Mucosa of gallbladder (tissue), 1 donor: ENCODE results near the gene RAI2. TPM values are rescaled to one million over a fixed set of nuclear protein-coding genes. Genes with fewer than 3 reads are reported as not detected.
A peak's percentile ranks its signal among the peaks of the same experiment; 100 is the strongest.

Source experiments
- DNase-seq: peaks from one replicate; pipeline ENCODE4 v3.0.0-alpha.2; 2020; ENCODE audit warnings: low spot score
- total RNA-seq: library from RNA; stranded (reverse); gene quantifications from one replicate; pipeline ENCODE4 v1.2.1, GENCODE V29; 2021
- donor health status: DM: no; HTN: no; CAD: no.

RAI2 gene
- total RNA-seq, 1 donor from 2014 or later, result 45.7 TPM

DNA sequence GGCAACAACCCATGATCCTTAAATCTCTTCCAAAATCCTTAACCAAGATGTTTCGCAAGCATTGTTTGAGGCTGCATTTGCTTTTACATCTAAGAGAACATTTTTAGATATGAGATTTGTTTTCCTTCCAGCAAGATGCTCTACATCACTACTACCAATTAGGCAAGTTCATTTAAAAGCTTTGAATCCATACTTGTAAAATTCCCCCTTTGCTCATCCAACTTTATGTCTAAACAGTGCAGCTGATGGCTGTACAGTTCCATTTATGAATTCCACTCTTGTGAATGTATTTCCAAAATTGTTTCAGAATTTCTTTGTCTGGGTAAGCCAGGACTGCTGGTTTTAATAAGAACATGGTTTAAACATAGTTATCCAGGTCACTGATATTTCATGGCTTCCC lies 31.5 kb downstream of the RAI2 start:
- no peak for DNase-seq

DNA sequence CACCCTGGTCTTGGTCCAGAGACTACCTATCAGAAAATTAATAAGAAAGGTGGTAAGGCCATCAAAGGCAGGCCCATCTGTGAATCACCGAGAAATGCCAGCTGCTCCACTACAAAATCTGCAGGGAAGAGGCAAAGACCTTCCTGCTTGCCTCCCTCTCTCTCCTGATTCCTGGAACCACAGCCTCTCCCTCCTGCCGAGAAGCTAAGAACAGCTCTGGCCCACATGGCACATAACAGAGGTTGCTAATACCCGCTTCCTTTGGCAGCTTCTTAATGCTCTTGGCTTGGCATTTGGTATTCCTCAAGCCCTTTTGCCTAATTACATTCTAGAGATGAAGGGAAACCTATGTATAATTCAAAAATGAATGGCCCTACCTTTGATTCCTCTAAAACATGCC lies 32.9 kb downstream of the RAI2 start:
- DNase-seq, result no peak

DNA sequence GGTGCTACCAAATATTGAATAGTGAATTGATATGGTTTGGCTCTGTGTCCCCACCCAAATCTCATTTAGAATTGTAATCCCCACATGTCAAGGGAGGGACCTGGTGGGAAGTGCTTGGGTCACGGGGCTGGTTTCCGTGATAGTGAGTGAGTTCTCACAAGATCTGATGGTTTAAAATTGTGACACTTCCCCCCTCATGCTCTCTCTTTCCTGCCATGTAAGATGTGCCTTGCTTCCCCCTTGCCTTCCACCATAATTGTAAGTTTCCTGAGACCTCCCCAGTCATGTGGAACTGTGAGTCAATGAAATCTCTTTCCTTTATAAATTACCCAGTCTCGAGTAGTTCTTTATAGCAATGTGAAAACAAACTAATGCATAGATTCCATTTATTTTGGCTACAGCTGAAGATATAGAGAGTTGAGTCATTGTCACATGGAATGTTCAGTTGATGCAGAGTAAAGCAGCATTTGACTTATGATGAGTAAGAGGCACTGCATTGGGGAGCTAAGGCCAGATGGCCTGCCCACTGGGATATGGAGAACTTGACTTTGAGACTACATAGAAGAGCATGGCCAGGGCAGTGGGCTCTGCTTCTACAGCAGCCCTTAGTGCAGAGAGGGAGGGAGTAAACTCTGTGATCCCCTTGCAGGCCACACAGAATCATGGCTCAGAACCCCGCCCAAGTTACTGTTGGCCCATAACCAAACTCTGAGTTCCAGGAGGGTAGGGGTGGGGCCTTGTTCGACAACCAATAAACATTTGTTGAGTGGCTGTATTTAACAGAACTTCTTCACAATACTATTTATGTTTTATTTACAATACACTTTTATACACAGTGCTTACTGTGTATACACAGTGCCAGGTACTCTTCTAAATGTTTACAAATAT lies 34.2 kb downstream of the RAI2 start:
- DNase-seq, result no peak

DNA sequence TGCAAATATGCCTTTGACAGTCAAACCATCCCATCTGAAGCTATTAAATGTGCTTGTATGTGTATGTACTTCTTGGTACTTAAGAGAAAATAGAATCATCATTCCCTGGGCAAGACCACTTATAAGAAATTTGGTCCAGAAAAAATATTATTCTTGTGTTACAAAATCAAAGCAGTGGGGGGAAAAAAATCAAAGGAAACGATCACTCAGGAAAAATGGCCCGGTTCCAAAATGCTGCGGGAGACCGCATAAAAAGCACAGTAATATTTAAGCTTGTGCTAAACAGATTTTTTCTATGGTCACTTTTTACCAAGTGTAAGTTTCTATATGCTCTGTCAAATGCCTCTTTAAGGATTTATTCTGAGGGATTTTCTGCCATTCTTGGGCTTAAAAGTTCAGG lies 36.1 kb downstream of the RAI2 start:
- DNase-seq, result no peak

DNA sequence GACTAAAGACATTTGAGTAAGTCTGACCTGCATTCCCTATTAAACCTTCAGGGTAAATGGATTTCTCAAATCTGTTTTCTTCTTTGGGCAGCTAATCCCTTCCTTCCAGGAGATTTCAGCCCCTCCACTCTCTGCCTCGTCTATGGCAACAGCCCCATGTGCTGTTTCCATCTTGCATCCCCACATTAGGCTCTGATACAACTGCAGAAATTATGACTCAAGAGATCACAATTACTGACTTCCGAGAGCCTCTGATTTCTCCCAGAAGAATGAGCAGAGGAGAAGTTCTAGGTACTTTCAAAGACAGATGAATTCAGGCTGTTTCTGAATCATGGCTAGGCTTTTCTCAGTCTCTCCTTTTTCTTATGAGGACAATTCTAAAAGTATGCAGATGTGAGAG lies 38.7 kb downstream of the RAI2 start:
- no peak for DNase-seq

DNA sequence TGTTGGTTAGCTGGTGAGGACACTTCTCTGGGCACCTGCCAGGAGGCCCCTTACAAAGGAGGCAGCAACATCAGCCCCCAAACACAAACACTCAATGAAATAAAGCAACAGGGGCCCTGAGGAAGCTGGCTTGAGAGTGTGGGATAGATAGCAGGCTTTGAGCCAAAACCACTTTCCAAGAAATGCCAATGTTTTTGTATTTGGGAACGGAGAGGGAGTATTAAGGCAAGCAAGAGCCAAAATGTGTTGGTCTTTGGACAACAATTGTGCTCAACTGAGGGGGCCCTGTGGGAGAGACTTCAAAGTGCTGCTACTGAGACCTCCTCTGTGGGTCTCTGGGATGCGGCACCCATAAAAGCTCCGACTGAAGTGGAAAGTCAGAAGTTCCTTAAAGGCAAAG lies 41.0 kb downstream of the RAI2 start:
- DNase-seq, result no peak

DNA sequence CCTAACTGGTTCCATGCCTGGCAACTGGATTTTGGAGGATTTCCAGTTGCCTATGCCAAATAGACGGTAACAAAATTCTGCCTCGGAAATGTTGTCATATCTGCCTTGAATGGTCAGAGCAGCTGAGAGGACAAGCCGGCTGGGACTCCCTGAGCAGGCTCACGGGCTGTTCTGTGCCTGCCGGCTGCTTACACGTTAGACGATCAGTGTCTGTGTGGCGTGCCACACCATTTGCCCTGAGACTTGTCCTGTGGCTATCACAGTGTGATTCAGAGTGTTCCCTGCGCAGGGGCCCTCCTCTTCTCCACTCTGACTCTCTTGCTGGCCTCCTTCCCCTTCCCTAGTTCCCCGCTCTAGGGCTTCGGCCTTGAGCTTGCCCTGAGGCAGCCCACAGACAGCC lies 42.4 kb downstream of the RAI2 start:
- DNase-seq, result no peak

DNA sequence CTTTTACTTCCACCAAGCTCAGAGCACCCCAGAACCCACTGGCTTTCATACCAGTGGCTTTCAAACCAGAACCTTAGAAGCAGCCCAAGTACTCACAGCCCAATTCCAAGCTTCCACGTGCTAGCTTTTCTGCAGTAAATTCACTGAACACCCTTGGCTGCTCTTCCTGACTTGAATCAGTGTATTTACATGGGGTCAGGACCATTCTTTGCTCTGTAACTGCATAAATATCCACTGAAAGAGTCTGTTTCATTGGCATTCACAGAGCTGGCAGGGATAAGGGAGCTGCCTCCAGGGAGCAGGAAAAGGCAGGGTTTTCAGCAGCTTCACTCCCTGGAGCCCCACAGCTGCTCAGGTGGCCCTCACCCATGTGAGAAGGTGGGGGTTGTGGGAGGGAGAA lies 43.8 kb downstream of the RAI2 start:
- DNase-seq, result no peak

DNA sequence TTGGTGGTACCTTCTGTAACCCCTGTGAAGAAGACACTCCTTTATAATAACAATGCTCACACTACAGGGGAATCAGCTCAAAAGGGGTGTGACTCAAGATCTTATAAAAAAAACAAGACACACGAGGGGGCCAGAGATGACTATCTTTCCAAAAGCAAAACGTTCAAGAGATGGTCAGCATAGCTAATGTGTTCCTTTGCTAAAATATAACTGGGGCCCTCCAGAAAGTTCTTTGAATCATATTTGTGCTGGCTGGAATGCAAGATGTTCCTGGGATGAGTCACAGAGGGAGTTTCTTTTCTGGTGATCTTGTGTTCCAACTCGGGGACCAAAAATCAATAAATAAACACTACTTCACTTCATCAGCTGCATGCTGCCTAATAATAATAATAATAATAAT lies 46.5 kb downstream of the RAI2 start:
- DNase-seq, result no peak

DNA sequence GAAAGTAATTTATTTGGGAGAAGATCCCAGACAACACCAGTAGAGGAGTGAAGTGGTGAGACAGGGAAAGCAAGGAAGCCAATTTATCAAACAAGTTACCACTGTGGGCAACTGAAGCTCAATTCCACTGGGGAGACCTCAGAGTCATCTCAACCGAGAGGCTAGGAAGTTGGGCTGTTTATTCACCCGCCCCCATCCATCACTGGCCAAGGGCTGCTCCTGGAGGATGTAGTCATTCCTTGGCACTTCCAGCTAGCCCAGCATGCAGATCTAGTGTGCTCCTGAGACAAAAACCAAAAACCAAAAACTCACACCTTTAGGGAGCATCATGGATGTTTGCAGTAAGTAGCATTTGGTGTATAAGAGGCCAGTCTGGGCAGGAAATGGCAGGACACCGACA lies 47.0 kb downstream of the RAI2 start:
- no peak for DNase-seq

DNA sequence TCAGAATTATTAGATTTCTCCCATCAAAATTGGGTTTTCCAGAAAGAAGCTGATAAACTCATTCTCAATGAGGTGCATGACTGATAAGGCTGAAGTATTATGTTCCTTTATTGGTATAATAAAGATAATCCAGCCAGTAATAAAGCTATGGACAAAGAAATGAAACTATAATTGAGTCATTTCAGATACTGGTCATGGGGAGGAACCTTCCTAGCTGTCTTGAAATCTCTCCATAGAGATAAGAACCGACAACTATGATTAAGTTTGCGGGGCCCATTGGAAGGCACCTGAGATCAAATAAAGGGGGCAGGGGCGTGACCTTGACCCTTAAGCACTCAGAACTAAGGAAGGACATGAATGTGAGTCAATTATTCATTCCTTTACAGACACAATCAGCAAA lies 47.8 kb downstream of the RAI2 start:
- no peak for DNase-seq

DNA sequence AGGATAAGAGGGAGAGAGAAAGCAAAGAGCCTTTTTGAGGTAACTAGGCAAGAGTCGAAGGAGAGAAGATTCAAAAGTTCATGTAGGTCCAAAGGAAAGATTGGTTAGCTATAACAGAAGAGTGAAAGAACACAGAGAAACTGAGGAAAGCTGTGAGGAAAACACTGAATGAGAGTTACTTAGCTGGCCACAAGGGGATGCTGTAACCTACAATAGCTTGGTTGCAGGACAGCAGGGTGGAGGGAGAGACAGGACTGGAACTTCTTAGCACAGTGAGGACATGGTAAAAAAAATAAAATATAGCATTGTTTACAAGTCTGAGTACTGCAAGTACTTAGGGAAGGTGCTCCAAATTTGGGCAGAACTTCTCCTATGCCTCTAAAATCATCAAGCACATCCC lies 48.3 kb downstream of the RAI2 start:
- DNase-seq, result no peak

DNA sequence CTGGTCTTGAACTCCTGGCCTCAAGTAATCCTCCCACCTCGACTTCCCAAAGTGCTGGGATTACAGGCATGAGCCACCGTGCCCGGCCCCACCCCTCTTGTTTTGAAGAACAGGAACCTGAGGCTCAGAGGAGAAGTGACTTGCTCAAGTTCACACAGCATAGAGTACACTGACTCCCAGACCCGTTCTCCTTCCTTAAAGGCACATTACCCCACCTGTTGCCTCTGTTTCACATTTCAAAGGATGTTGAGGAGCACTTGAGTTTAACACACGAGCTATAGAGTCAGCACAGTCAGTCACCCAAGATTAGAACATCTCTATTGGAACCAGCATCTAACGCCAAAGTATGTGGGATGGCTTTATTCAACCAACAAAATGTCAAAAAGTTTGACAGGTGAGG lies 51.1 kb downstream of the RAI2 start:
- DNase-seq, result no peak

DNA sequence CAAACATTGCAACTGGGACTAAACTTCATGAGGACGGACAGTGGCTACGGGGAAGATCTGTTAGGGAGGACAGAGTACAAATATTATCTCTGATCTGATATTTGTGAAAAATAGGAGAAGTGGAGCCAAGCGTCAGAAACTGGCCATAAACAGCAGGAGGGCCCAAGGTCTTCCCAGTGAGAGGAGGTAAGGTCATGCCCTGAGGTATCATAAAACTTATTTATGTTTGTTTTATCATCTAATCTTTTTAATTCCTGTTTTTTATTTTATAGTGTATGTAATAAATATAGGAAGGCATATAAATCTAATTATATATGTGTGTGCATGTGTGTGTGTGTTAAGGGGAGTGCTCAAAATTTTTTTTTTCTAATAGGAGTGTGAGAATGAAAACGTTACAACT lies 51.8 kb downstream of the RAI2 start:
- no peak for DNase-seq

DNA sequence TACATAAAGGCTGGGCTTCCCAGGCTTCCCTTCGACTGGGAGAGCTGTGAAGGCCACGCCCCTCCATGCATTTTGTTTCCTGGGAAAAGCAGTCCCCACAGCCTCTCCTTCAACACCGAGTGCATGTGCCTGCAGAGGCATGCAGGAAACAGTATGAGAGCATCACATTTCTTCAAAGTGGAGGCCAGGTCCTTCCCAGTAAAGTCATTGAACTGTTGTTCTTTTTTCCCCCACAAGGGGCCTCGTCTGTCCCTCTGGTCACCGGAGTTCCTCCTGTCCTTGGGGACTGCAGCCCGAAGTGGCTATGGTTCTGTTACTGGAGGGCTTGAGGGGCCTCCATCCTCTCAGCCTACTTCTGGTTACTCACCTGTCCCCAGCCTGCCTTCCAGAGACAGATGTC lies 56.0 kb downstream of the RAI2 start:
- no peak for DNase-seq

DNA sequence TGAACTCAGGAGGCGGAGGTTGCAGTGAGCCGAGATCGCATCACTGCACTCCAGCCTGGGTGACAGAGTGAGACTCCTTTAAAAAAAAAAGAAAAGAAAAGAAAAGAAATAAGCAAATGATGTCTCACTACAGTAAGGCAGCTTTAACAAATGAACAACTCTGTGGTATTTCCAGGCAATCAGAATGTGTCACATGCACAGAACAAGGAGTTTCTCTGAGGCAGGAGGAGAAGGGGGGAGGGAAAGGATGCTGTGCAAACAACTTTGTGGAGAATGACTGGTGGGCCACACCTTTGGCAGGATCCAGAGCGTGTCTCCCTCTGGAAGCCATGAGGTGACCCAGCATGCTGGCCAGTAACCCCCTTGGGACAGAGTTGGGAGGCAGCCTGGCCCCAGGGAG lies 57.6 kb downstream of the RAI2 start:
- DNase-seq, result no peak

DNA sequence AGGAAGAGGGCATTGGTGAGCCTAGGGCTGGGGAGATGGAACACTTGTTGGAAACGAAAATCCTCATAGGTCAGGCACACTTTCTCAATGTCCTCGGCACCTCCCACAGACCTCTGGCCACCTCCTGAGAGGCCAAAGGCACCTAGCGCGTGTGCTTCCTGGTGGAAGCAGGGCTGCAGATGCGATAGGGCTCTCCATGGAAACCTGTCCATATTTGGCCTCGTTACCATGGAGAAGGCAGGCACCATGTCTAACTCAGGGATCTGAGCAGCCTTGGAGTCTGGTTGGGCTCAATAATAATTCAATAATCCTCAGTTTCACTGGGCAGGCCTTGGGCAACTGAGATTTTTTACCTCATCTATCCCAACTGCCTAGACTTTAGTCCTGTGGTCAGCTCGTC lies 58.3 kb downstream of the RAI2 start:
- DNase-seq, result no peak

DNA sequence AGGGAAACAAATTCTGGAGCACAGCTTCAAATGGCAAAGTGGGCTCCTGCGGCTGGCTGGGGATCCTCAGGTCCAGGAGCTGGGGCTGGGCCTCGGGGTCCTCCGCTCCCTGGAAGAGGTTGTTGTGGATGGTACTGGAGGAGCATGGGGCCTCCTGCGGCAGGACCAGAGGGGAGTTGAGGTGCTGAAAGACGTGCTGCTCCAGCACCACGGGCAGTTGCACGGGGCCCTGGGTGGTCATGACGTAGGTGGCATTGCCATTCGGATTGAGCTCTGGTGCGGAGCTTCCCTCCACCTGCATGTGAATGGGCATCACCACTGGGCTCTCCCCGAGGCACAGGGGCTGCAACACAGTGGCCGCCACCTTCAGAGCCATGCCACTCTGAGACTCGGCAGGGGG lies 59.7 kb downstream of the RAI2 start:
- DNase-seq, result no peak

DNA sequence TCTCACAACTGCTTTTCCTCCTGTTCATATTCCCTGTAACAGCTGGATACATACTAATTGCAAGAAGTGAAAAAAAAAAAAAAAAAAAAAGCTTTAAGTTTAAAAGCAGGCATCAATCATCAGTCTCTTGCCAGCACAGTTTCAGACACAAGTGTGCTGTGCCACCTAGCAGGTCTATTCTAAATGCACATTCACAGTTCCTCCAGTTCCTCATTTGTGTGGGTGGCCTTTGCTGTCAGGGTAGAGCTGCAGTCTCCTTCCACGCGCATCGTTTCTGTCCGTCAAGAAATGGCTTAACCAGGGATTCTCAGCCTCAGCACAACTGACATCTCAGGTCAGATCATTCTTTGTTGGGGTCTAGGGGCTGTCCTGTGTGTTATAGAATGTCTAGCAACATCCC lies 62.2 kb downstream of the RAI2 start:
- no peak for DNase-seq

DNA sequence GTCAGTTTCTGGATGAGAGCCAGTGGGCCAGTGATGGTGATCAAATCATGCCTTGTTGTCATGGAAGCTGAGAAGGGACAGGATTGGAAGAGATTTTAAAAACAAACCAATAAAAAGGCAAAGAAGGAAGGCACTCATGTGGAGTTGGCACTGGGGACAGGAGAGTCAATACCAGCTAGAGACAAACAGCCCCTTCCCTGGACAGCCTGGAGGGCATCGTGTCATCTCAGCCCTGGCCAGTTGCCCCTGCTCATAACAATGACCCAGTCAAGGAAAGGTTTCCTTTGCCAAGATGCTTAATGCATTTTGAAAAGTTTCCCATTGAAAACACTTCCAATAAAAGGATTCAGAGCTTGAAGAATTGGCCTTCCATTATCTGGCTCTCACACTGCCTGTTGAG lies 68.3 kb downstream of the RAI2 start:
- no peak for DNase-seq

DNA sequence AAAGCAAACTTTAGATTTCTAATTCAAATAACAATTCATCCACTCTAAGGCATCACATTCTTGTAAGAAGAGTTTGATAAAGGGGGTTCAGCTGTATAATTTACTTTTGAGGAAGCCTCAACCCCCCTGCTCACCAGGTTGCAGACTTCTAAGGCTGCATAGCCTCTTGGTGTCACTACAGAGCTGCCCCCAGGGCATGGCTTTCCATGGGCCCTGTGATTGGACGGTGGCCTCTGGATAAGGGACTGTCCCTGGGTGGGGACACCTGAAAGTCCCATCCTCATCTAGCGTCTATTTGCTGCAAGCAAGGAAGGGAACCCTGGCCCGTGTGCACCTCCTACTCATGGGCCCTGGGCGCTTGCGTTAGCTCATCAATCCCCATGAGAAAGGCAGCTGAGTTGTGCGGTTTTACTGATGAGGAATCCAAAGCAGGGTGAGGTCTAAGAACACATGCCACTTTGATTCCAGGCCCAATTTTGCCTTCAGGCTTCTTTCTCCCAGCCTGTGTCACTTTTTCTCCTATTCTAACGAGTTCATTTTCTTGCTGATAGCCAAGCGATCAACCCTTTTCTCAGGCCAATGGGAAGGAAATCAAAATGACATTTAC lies 72.0 kb downstream of the RAI2 start:
- DNase-seq, result no peak

DNA sequence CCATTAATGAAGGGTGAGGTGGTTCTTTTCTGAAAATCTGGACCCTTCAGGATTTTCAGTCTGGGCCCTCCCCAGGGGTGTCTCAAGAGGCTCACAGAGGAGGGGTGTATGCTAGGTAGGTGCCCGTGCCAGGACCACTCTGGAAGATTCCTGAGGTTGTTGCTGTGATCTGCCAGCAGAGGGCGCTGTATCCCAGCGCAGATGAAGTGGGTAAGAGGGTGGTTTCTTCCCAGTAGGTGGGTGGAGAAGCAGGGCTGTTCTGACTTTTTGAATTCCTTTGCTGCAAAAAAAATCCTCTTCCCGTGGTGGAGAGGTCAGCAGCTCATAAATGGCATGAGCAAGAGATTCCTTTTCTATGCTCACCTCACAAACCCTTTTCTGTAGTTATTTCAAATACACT lies 72.7 kb downstream of the RAI2 start:
- DNase-seq, result peak; percentile 15

DNA sequence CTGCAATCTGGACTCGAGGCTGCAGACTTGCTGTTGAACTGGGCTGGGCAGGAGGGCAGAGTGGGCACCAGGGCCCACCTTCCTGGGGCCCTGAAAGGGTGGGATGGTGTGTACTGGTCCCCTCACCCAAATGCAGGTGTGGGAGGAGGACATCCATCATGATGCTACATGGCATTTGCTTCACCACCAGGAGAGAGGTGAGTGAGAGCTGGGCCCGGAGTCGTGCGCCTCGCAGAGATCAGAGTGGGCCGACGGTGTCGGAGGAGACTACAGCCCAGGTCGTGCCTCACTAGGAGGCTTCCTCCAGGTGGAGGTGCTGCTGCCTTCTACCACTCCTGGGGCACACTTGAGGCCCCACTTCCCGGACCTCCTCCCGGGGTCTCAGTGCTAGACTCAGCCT lies 73.5 kb downstream of the RAI2 start:
- no peak for DNase-seq
